Right renal cortex interstitium (tissue), 3 donors: Measurements from ENCODE around the gene MLIP. TPM values are rescaled to one million over a fixed set of nuclear protein-coding genes. Genes with fewer than 3 reads are reported as not detected.
"Not testable (repeated sequence)": the region's sequence is repeated elsewhere in the genome, so short reads cannot be mapped to it uniquely, and the experiment has no call there.

ENCODE experiments used
- DNase-seq, 3 donors: peaks; one replicate each; pipeline ENCODE4 v3.0.0-alpha.2; 2013; ENCODE audit warnings: low read depth in 3 of 3, low spot score in 2 of 3
- polyA plus RNA-seq, 3 donors: library from polyadenylated mRNA; unstranded; fragments of 120-200 nt; gene quantifications; one replicate each; pipeline ENCODE4 v1.2.1, GENCODE V29; 2013; ENCODE audit not compliant: insufficient read length in 3 of 3

The MLIP gene
- polyA plus RNA-seq, 3 donors, result 0.51 to 0.94 (median 0.62) TPM

GRCh38 chr6:54140811-54141210, 29.6 kb downstream of the MLIP start:
- DNase-seq, result no peak

DNA sequence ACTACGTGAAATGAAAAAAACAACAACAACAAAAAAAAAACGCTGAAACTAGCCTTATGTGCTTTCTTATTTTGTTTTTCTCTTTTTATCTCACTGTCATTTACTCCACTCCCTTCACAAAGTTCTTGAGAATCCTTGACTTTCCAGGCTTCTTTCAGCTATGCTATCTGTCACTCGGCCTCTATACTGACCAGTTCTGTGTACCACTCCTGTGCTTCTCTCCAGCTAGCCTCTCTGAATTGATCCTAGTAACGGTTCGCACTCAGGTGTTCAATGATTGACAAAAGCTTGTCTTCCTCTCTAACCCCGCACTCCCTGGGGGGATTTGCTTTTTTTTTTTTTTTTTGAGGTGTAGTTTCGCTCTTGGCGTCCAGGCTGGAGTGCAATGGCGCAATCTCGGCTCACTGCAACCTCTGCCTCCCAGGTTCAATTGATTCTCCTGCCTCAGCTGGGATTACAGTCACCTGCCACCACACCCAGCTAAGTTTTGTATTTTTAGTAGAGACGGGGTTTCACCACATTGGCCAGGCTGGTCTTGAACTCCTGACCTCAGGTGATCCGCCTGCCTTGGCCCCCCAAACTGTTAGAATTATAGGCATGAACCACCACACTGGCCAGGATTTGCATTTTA, 31.8 kb downstream of the MLIP start:
- no peak for DNase-seq

GRCh38 chr6:54151861-54152260, 40.6 kb downstream of the MLIP start:
- no peak for DNase-seq

DNA sequence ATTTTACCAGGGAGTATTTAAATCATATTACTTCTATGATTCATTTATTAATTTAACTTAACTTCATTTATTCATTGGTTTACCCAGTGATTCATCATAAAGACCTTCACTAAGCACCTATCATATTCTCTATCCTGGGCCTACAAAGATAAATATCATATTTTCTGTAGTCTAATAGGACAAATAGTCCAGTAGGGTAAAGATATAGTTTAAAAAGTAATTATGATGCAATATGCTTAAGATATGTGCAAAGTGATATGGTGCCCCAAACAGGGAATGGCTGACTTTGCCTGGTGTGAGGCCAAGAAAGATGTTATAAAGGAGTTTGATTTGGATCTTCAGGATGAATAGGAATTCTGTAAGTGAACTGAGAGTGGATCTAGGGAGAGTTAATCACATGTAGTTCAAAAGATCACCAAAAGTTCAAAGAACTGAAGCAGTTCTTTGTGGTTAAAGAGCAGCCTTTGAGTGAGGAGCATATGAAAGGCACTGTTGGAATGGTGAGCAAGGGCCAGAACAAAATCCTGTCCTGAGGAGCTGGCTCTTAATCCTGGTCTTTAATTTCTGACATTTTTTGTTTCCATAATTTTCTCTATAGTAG, 45.5 kb downstream of the MLIP start:
- no peak for DNase-seq

DNA sequence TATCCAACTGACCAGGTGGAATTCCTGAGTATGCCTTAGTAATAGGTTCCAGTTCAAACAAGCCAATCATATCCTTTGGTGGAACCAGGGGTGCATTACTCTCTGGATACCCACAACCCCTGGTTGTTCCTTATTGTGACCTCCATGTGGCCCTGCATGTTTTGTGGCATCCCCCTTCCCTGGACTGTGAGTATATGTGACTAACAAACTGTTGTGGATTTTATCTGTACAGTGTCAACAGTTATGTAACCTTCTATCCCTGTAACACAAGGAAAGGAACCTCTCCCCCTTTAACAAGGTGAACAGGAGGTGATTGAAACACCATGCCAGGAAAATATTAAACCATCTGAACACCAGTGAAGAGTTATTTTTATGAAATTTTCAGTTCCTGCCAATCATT, 46.2 kb downstream of the MLIP start:
- no peak for DNase-seq

DNA sequence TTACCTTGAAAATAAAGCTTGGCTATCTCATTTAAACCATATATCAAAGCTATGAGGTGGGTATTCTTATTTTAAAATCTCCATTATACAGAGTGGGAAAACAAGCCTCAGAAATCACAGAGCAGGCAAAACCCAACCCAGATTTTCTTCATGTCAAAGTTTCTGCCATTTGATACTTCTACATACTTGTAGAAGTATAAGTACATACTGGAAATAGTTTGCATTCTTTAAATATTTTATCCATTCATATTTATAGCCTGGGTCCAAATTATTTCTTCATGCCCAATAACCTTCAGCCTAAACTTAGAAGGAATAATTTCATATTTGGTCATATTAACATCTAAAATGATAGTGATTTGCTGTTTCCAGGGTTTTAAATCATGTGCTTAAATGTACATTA, 61.8 kb downstream of the MLIP start:
- no peak for DNase-seq

- no peak for DNase-seq
These were observed 67.9 kb downstream of the MLIP start for GRCh38 chr6:54179152-54179551.

GRCh38 chr6:54183616-54184015, 72.4 kb downstream of the MLIP start:
- no peak for DNase-seq

GRCh38 chr6:54185885-54186284, 74.6 kb downstream of the MLIP start:
- DNase-seq, result no peak

GRCh38 chr6:54188846-54189245, 77.6 kb downstream of the MLIP start:
- DNase-seq, result no peak

DNA sequence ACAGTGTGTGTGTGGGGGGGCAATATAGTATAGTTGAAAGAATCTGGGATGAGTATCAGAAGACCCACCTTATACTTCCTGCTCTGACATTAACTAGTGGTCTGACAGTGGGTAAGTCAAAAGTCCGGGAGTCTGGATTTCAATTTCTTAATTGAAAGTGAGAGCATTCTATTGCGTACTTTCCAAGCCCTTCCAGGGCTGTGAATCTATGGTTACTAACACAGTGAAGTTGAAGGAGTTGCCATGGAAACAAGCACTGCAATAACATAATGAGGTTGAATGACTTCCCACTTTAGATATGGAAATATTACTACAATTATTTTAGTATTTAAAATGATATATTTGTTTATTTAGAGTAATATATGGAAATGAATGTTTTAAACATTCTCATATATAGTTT, 80.2 kb downstream of the MLIP start:
- DNase-seq, result no peak

- no peak for DNase-seq
These were observed 81.8 kb downstream of the MLIP start for GRCh38 chr6:54192993-54193392.

DNA sequence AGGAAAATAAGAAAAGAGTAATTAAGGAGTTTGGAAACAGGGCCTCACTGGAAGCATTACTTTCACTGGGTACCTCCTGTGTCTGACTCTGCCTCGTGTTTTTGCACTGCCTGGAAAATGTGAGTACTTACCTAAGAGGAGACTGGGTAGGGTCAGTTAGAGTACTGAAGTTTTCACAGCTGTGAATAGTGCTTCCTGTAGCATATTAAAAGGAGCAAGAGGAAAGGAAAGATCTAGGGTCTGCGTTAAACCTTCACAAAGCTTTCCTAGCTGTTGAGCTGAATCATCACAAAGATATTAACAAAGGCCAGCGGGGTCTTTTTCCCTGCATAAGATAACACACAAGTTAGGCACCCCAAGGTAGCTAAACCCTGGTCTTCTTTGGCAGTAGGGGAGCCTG, 82.3 kb downstream of the MLIP start:
- DNase-seq, result no peak

DNA sequence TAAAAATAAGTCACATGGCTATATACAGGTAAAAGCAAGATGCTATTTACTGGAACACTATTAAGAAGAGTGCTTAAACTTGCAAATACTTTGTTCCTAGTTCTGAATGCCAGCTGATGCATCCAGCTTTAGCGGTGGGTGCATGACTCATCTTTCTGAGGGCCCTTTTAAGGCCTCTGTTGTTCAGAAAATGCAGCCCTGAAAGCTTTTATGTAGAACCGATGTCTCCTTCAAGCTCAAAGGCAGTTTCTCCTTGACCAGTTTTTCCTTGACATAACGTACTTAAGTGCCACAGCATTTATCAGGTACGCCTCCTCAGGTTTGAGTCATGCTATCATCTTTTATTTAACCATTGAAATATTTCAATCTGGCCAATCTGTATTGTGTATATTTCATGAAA, 82.8 kb downstream of the MLIP start:
- DNase-seq, result no peak

- no peak for DNase-seq
These were observed 84.4 kb downstream of the MLIP start for GRCh38 chr6:54195637-54196036.

DNA sequence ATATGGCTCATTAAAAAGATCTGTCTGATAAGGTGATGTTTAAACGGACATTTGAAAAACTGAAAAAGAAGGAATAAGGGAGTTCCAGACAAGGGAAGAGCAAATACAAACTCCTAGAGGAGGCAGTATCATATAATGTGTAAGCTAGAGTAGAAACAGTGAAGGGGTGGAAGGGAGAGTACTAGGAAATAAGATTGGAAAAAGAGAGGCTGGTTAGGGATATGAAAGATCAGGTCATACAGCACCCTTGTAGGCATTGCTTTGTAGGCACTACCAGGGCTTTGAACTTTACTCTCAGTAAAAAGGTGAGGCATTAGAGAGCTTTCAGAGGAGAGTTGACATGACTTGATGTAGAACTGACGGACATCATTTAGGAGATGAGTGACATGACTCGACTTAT, 85.7 kb downstream of the MLIP start:
- no peak for DNase-seq

DNA sequence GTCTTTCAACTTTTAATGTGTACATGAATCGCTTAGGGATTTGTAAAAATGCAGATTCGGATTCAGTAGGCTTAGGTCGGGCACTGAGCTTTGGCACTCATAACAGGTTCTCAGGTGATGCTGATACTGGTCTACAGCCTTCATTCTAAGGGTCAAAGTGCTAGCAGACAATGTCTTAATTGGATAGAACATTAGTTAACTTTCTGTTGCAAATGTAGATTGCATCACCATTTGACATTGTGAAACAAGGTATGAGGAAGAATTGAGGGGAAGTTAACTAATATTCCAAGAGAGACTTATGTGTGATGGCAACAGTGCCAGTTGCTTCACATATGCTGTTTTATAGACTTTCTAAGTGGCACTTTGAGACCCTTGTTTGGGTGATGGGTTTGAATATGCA, 86.9 kb downstream of the MLIP start:
- DNase-seq, result no peak

GRCh38 chr6:54203474-54204035, 92.3 kb downstream of the MLIP start:
- not testable (repeated sequence) for DNase-seq

DNA sequence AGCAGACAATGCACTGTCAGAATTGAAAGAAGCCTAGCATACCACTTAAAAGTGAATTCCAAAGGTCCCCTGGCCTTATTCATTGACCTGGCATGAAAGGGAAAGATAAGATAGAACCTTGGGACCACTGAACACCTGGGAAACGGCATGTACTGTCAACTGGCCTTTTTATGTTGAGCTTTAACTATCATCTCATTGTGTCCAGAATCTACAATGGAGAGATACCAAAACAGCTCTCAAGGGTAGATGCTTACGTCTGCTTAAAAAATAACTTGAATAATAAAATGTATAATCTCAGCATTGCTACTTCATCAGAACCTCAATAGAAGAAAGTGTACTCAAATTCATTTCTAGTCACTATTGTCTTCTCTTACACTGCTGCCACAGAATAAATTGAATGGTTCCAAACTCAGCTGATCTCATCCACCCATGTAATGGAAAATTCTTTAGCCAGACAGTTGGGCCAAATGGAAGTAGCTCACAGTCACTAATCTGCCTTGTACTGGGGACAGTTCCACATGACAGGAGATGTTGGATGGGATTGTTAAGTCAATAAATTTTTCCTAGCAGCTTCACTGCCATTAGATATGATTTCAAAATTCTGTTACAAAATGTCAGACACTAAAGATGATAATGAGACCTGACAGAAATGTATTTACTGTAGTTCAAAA, 93.8 kb downstream of the MLIP start:
- DNase-seq, result no peak

GRCh38 chr6:54206510-54206909, 95.3 kb downstream of the MLIP start:
- no peak for DNase-seq

DNA sequence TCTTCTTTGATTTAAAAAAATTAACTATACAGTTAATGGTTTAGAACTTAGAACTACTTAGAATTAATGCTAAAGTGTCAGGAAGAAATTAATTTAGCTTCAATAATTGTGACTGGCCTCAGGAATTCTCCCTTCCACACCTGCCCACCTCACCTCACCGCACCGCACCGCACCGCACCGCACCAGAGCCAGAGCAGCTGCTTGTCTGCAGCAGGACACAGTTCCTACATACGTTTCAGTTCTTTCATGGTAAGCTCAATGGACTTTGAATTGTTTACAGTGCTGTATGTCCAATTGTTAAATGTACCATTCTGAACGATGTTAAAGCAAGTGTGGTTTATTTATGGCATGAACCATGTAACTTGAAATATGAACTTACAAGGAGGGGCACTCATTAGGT, 98.7 kb downstream of the MLIP start:
- DNase-seq, result not testable (repeated sequence)

DNA sequence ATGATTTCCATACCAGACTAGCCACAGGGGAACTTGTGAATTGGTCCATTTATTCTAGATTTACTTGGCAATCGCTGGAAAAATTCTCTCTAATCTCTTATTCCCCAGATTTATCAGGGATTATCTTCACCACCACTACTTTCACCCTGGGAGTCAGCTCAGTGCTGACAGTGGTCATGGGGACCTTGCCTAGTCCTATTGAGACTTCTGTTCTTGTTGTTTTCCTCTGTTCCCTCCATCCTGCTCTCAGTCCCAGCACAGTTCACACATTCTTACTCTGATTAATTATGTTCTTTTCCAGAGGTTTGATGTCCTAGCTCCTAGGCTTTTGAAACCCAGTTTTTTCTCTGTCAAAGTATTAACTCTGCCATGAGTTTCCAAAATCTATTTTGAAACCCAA, 103.0 kb downstream of the MLIP start:
- no peak for DNase-seq
